Mesenteric fat pad (tissue), 1 donor: ENCODE data around the gene CYFIP1. TPM values are rescaled to one million over a fixed set of nuclear protein-coding genes. Genes with fewer than 3 reads are reported as not detected.

ENCODE experiments used
- DNase-seq: peaks from one replicate; pipeline ENCODE4 v3.0.0-alpha.2; 2020; ENCODE audit warnings: low spot score
- total RNA-seq: library from RNA; stranded (reverse); fragmentation: NEBNext Ultra II Directional; extraction: Animal tissue kit (Norgen Biotek cat#: 25700); gene quantifications from one replicate; pipeline ENCODE4 v1.2.1, GENCODE V29; 2021
- donor health status: DM: yes; HTN: yes; CAD: no.

The CYFIP1 gene
- total RNA-seq, 1 donor from 2014 or later: 138 TPM

DNA sequence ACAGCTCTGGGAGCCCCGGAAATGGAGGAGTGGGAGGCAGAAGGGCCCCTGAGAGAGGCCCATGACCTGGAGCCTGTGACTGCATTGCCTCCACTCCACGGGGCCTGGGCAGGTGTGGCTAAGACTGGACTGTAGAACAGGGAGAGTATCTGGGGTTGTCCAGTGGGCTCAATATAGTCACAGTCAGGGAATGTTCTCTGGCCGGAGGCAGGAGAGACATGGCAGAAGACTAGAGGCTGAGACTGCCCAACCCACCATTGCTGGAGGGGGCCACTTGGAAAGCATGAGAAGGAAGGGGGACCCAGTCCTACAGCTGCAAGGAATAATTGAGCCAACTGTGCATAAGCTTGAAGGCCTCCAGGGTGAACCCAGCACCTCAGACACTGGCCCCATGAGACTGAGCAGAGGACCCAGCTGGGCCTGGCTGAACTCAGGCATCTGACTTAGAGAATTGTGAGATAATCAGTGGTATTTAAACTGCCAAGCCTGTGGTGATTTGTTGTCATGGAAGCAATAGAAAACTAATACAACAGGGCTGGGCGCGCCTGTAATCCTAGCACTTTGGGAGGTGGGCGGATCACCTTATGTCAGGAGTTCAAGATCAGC, 108.6 kb downstream of the CYFIP1 start:
- DNase-seq: no peak

DNA sequence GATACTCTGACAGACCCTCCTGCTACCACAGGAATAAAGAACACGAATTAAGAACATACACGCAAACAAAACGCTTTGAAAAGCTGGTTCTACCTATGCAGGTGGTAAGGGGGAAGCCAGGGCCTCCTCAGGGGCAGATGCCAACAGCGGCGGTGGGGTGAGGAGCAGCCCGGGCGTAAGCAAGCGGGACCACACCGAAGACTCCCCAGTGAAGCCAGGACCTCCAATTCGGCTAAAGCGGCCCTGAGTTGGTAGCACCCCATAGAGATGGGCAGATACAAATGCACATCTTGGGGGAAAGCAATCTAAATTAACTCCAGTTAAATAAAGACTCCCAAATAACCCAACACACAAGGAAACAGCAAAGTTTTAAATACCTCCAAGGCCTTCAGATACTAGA, 109.3 kb downstream of the CYFIP1 start:
- no peak for DNase-seq

DNA sequence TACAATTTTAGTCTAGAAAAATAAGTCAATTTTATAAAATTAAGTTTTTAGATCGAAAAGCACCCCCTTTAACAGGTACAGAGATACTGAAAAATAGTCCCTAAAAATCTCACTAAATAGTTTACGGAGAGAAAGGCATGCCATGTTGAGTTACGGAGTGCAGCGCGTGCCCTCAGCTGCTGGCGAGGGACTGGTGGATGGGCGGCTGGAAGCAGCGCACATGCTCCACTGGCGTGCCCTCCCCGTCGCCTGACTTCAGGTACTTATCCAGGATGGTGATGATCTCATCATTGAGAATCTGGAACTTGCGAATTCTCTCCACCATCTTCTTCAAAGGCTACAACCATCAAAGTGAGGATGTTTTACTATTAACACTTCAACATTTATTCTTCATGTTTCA, 110.3 kb downstream of the CYFIP1 start:
- no peak for DNase-seq

DNA sequence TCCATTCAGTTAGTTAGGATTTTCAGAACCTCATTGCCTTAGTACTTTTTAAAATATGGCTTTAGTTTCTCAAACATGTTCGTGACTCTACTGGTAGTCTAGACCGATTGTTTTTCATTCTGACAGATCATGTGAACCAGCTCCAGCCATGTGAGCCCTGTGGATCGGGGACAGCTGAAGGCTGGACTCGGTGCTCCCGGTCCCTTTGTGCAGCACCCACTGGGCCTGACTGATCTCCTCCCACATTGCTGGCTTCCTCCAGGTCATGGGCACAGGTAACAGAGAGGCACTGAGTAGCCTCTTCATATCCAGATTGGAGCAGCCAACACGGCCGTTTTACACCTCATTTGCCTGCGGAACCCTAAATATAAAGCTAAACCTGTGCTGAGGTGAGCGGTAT, 111.2 kb downstream of the CYFIP1 start:
- no peak for DNase-seq

DNA sequence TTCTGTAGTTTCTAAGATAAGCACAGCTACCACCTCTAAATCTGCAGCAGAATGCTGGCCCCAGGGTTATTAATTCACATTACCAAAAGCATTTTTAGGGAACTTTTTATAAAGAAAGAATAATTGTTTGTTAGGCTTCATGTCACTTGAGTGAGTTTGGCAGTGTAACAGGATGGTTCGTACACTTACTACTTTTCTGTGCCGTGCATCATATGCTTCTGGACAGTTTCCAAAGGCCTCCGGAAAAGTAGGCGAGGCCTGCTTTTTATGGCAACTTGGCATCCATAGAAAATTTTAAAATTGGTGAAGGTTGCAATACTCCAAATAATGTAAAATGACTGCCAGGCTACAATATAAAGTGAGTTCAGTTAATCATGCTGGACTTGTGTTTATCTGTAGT, 111.7 kb downstream of the CYFIP1 start:
- DNase-seq: no peak

DNA sequence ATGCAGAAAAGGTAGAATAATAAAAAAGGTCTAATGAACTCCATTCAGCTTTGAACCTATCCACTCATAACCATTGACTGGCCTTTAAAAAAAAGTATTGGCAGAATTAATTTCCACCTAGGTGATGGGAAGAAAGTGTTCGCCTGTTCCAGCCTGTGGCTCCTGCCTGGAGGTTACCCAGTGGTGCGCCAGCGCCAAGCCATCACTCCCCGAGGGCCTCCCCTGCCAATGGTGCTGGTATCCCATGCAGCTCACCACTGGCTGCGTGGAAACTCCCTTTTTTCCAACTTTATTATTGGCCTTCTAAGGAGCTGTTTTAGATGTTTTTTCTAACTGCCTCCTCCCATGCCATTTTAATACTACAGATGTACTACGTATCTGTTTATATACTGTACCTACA, 112.3 kb downstream of the CYFIP1 start:
- DNase-seq: no peak

DNA sequence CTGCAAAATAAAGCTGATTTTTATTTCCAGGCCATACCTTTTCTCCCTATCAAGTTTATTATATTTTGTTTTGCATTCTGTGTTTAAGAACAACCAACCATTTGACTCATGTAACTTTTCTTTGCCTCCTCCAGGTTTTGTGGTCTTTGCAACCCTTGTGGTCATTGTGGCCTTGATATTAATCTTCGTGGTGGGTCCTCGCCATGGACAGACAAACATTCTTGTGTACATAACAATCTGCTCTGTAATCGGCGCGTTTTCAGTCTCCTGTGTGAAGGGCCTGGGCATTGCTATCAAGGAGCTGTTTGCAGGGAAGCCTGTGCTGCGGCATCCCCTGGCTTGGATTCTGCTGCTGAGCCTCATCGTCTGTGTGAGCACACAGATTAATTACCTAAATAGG, 114.1 kb downstream of the CYFIP1 start:
- no peak for DNase-seq

DNA sequence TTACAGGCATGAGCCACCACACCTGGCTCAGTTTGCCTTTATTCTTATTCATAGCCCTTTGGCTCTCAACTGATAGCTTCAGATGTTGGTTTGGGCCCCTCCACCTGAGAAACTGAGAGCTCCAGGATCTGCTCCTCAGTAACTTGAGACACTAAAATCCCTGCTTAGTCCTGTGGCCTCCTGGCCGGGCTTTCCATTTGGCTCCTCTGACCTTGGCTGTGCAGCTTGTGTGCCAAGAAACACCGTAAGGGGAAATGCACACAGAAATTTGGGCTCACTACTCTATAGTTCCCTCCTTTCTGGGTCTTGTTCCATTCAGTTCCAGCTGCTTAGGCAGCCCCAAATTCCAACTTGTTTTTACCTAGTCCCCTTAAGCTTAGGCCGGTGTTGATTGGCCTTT, 116.8 kb downstream of the CYFIP1 start:
- no peak for DNase-seq

DNA sequence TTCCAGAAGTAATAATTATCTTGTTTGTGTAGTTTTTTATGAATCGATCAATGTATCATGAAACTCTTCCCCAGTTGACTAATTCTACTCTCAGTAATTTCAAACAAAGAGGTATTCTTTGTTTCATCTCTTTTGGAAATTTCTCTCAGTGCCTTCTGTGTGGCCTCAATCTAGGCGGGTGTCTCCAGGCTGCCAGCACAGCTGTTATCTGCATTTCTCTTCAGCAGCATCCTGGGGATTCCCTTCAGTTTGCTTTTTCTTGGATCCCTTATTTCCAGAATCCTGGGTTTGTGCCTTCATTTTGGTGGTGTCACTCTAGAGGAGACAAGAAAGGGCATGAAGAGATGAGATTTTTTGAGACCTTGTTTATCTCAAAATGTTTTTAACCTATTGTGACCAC, 119.0 kb downstream of the CYFIP1 start:
- DNase-seq: no peak

DNA sequence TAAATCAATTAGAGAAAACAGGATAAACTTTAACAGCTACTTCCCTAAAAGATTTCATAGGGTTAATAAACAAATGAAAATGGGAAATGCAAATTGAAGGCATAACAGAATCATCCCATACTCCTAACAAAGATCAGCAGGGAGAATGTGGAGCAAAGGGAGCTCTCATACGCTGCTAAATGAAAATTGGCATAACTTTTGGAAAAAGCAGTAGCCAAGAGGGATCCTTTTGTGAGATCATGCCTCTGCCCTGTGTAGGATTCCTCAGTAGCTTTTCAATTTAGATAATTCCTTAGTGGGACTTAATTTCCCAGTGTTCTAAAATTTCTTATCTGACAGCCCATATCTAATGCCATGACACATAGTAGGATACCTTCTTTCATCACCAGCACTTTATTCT, 123.5 kb downstream of the CYFIP1 start:
- no peak for DNase-seq

DNA sequence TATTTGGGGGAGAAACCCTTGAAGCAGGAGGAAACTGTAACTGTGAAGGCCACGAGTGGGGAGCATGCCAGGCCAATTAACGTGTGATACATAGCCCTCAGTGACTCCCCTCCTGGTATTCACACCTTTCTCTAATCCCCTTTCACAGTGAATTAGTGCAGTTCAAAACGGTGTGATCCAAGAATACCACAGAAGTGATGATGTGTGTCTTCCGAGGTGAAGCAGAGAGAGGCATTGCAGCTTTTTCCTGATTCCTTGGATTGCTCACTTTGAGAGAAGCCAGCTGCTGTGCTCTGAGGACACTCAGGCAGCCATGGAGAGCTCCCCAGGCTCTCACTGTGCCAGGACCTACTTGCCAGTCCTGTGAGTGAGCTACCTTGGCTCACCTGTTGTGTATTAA, 124.4 kb downstream of the CYFIP1 start:
- DNase-seq: no peak

DNA sequence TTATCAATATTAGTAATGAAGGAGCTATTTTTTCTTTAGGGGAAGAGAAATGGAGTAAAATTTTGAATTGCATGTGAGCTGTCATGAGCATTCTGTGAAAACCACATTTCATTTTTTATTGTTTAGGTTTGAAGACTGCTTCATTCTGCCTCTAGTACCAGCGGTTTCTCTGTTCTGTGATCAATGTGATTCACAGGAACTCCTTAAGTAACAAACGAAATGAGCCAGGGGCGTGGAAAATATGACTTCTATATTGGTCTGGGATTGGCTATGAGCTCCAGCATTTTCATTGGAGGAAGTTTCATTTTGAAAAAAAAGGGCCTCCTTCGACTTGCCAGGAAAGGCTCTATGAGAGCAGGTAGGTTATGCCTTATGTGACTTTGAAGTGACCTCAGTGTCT, 128.7 kb downstream of the CYFIP1 start:
- DNase-seq: no peak

DNA sequence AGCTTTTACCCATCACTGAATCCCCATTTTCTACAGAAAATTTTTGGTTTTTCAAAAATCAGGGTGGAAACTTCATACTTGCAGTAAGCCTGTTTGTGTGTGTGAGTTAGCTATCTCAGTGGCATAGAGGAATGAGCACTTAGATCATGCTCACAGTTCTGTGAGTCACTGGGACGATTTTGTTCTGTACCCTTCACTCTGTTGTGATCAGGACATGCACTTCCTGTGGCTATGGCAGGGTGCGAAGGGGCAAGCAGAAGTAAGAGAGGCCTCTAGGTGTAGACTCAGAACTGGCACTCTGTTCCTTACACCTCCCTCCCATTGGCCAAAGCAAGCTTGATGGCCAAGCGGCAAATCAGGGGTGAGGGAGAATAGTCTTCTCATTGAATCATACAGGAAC, 130.1 kb downstream of the CYFIP1 start:
- no peak for DNase-seq

DNA sequence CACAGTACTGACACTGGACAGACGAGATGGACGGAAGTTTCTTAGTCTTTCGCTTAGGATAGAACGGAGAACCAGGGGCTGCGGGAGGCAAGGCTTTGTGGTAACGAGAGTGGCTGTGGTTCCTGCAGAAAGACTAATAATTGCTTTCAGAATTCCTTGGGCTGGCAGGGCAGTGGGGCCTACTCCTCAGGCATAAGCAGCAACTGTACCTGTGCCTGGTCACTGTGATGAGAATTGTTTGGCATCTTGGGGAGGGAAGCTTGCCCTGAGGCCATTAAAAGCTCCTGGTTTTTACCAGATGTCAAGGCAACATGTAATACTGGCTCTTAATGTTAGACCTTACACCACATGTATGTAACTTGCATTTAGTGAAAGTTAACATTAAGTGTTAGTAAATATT, 134.1 kb downstream of the CYFIP1 start:
- DNase-seq: no peak

DNA sequence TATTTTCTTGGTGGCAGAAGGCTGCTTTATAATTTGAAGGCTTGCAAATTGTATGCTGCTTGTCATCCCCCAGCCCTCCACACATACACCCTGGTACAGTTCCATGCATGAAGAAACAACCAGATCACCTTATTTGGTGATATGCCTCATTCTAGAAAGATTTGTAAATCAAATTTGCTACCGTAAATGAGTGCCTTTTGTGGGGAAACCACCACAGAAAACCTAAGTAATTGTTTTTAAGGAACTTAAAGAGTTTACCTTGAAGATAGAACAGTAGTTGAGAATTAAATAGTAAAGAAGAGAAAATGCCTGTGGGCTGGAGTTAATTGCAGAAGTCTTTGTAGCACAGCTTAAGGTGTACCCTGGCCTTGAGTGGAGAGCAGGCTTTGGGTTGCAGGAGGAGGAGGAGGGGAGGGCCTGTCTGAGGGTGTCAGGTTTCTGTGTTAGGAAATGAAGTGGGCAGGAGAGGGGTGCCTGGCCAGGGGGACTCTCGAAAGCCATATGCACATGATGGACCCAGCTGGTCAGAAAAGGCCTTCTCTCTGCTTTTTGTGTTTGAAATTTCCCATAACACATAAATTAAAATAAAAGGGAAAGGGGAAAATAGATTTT, 134.8 kb downstream of the CYFIP1 start:
- no peak for DNase-seq

DNA sequence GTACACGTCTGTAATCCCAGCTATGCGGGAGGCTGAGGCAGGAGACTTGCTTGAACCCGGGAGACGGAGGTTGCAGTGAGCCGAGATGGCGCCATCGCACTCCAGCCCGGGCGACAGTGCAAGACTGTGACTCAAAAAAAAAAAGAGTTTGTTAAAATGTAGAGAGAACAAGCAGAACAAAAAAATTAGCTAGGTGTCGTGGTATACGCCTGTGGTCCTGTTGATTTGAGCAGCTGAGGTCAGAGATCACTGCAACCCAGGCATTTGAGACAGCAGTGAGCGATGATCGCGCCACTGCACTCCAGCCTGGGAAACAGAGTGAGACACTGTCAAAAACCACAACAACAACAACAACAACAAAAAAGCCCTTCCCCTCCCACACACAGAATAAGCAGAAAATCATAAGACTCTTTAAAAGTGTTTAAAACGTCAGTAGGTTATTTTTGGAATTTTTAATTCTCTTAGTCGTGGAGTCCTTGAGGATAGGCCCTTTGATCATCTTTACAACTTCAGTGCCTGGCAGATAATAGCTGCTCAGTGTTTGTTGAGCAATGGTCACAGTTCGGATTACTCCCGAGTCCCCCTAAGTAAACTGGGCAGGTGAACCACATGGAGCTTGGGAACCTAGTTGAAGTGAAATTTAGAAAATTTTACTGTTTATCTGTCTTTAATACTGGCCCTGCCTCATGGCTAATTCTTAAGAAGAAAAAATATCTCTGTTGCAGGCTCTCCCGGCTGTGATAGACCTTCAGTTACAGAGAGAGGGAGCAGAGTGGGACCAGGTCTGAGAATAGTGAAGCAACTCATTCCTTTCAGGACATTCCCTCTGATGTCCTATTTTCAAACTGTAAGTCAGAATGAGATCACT, 135.5 kb downstream of the CYFIP1 start:
- no peak for DNase-seq

DNA sequence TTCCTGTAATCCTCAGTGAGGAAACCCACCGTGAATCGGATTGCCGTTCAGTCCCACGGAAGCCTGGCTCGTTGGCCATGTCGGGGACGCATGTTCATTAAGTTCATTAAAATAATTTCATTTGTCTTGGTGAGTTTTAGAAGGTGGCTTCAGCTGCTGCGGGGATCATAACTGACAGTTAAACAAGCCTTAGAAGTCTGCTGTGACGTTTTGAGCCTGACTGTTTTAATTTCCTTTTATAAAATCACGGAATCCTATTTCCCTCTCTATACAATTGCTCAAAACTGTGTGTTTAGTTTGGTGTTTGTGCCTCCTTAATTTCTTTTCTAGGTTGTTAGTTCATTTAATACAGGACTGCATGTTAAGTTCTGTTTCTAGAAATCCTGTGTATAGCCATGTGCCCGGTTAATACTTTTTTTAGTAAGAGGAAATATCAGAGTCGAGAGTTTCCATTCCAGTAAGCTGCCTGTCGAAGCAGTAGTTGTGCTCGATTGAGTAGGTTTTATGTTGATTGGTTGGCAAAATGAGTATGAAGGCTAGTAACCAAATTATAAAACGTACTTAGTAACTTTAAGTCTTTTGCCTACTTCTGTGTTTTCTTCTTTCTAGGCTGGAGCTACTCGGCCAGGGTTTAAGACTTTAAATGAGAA, 141.0 kb downstream of the CYFIP1 start:
- DNase-seq: no peak

DNA sequence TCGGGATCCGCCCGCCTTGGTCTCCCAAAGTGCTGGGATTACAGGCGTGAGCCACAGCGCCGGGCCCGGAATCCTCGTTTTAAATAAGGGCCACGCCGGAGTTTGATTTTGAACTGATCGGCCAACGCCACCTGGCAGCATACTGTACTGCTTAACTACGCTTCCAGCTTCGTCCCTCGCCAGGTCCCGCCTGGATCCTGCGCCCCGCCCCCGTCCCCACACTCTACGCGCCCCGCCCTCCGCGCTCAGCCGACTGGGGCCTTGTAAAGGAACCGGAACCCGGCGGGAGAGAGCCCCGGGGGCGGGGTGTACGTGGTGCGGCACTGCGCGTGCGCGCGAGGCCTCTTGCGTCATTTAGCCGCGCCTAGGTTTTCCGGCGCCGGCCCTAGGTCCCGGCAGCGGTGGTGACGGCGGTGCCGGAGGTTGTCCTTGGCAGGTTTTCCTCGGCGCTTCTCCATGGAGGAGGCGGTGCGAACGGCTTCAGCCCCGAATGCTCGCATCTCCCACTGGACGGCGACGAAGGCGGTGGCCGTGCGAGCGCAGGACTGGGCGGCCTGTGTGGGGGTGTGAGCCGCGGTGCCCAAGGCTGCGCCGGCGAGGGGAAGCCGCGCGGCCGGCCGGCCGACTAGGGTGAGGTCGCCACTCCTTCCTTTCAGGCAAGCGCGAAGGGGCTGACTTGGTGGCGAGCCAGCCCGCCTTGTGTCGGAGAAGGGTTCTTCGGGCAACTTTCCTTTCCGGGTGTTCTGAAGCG, 141.7 kb downstream of the CYFIP1 start, which contains the start of gene NIPA2:
Gene NIPA2 (plus strand): TSS at position 375 of the 751 bp plus-strand sequence. CDS start 13,066 bp downstream, outside the sequence.
- peak; percentile 100 for DNase-seq

DNA sequence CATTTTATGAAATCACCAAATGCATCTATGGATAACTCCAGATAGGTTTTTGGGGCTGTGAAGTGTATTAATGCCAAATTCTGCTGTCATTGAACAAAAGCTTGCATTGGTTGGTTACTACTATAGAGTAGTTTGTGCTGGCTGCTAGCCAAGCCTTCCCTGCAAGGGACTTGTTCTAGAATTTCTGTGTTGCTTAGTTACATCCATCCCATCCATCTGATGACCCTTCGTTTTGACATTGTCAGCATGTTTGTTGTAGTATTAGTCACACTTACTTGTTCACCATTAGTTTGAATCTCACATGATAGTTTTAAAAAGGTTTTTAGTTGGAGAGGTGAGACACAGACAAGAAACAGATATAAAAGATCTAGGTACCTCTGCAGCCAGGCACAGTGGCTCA, 148.7 kb downstream of the CYFIP1 start:
- no peak for DNase-seq

DNA sequence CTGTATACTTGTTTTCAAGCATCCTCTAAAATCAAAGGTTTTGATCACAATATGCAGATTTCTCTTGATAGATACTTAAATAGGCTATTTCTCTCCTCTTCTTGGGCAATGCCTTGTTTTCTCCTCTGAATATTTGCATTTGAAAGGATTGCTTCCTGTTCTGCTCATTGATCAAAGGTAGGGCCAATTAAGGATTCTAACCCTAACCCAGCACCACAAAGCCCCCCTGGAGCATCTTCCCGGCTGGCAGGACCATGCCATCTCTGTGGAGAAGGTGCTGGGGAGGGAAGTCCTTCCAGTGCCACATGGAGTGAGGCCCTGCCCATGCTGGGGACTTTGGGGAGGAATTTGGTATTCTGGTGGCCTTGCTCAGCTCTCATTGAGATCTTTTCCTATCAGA, 153.0 kb downstream of the CYFIP1 start:
- DNase-seq: no peak

DNA sequence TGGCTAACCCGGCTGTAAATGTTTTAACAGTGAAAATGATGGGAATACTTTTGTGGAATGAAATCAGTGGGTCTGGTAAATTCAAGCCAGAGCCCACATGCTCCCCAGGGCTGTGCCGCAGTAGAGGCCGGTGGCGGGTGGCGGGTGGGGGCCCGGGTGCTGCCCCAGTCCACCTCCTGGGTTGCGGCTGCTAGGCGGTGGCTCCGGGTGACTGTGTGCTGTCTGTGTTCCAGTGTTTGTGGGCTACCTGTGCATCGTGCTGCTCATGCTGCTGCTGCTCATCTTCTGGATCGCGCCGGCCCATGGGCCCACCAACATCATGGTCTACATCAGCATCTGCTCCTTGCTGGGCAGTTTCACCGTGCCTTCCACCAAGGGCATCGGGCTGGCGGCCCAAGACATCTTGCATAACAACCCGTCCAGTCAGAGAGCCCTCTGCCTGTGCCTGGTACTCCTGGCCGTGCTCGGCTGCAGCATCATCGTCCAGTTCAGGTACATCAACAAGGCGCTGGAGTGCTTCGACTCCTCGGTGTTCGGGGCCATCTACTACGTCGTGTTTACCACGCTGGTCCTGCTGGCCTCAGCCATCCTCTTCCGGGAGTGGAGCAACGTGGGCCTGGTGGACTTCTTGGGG, 156.6 kb downstream of the CYFIP1 start:
- no peak for DNase-seq
